Endothelial cell of umbilical vein (primary cell): ENCODE results near the gene PLLP. TPM values are rescaled to one million over a fixed set of nuclear protein-coding genes. Genes with fewer than 3 reads are reported as not detected.

Source experiments
- BruUV-seq: library from RNA; stranded (reverse); fragments of 400-500 nt; replicated peaks from 2 replicates; lab custom pipeline; 2021; lab: Mats Ljungman, UMichigan
- CTCF ChIA-PET: fragments of 300-600, 350-600 bp; sonication (Branson Sonifier 250); formaldehyde crosslinking; loops from one replicate; lab custom pipeline; 2021; ENCODE audit warnings: antibody characterized with exemption, inconsistent platforms; lab: Charles Lee
- POLR2A ChIA-PET: fragments of 300-600, 350-600 bp; sonication (Branson Sonifier 250); formaldehyde crosslinking; loops from one replicate; lab custom pipeline; 2021; ENCODE audit warnings: antibody characterized with exemption, inconsistent platforms; lab: Charles Lee
- DNase-seq: peaks from one replicate; pipeline ENCODE4 v3.0.0-alpha.2; 2011; ENCODE audit warnings: low read depth, low spot score
- FAIRE-seq: peaks from 2 replicates; lab custom pipeline; 2011; peaks lifted over from hg19 to GRCh38; lab: Jason Lieb, UNC
- H2AFZ ChIP-seq: 2 replicates; pipeline ENCODE4 v1.6.0; 2012; ENCODE audit warnings: low read depth, low read length, control low read depth, inconsistent platforms
- H3K27ac ChIP-seq: 2 replicates; pipeline ENCODE4 v1.5.1; 2011; ENCODE audit warnings: low read depth, mild to moderate bottlenecking, control low read depth, low read length, moderate library complexity; ENCODE audit not compliant: insufficient read depth
- H3K27me3 ChIP-seq, 2 experiments: 2 replicates each; pipeline versions ENCODE4 v1.6.0 to v1.6.1; 2011; ENCODE audit warnings: low read length in 2 of 2, mixed read lengths in 1 of 2; ENCODE audit not compliant: control insufficient read depth in 2 of 2, insufficient read depth in 2 of 2
- H3K36me3 ChIP-seq, 2 experiments: 2 replicates in 1 of 2; 3 replicates in 1 of 2; pipeline ENCODE4 v1.5.1; 2011; ENCODE audit warnings: low read length in 2 of 2, mild to moderate bottlenecking in 1 of 2, moderate library complexity in 1 of 2; ENCODE audit not compliant: control insufficient read depth in 2 of 2, insufficient read depth in 2 of 2; ENCODE audit errors: extremely low read depth in 1 of 2
- H3K4me1 ChIP-seq: 3 replicates; pipeline ENCODE4 v1.5.1; 2011; ENCODE audit warnings: mild to moderate bottlenecking, low read length; ENCODE audit not compliant: control insufficient read depth, insufficient read depth; ENCODE audit errors: extremely low read depth
- H3K4me2 ChIP-seq: 2 replicates; pipeline ENCODE4 v1.6.1; 2011; ENCODE audit warnings: low read length, control low read depth, mixed read lengths; ENCODE audit not compliant: insufficient read depth
- H3K4me3 ChIP-seq, 3 experiments: fragments of 200-600 bp in 1 of 3; sonication (generic), shearing (Covaris generic) in 1 of 3; replicated peaks in 1 of 3; 2 replicates each; pipeline ENCODE4 v1.5.1; 2011 to 2016; ENCODE audit warnings: control low read depth in 3 of 3, low read length in 3 of 3, mild to moderate bottlenecking in 2 of 3, inconsistent platforms in 1 of 3, low read depth in 1 of 3, moderate library complexity in 1 of 3; ENCODE audit not compliant: insufficient read depth in 1 of 3
- H3K79me2 ChIP-seq: 2 replicates; pipeline ENCODE4 v1.6.0; 2012; ENCODE audit warnings: low read length, inconsistent platforms; ENCODE audit not compliant: control insufficient read depth, insufficient read depth
- H3K9ac ChIP-seq: replicated peaks from 2 replicates; pipeline ENCODE3; 2011; ENCODE audit warnings: low read length, control low read depth; ENCODE audit not compliant: insufficient read depth; ENCODE audit errors: extremely low read depth
- H3K9me1 ChIP-seq: replicated peaks from 3 replicates; pipeline ENCODE4 v1.6.0; 2011; ENCODE audit warnings: mild to moderate bottlenecking, low read length; ENCODE audit not compliant: control insufficient read depth, insufficient read depth; ENCODE audit errors: extremely low read depth
- H3K9me3 ChIP-seq: replicated peaks from 2 replicates; pipeline ENCODE4 v1.5.1; 2012; ENCODE audit warnings: low read length, inconsistent platforms; ENCODE audit not compliant: control insufficient read depth, insufficient read depth
- H4K20me1 ChIP-seq: replicated peaks from 2 replicates; pipeline ENCODE3; 2011; ENCODE audit warnings: mild to moderate bottlenecking, low read length; ENCODE audit not compliant: control insufficient read depth, insufficient read depth; ENCODE audit errors: extremely low read depth
- CTCF ChIP-seq, 2 donors: IDR thresholded peaks; 1 replicate in 1 of 2; 2 replicates in 1 of 2; pipeline ENCODE4 v1.5.1; 2011; ENCODE audit warnings: low read length in 2 of 2, mild to moderate bottlenecking in 2 of 2, moderate library complexity in 2 of 2, control low read depth in 1 of 2, inconsistent platforms in 1 of 2, low read depth in 1 of 2; ENCODE audit not compliant: insufficient read depth in 1 of 2; ENCODE audit errors: extremely low read depth in 1 of 2
- EZH2 ChIP-seq: IDR thresholded peaks from 2 replicates; pipeline ENCODE4 v1.6.1; 2012; ENCODE audit warnings: borderline replicate concordance, low read depth, mild to moderate bottlenecking, moderate library complexity, low read length, inconsistent platforms; ENCODE audit not compliant: severe bottlenecking
- FOS ChIP-seq: IDR thresholded peaks from 2 replicates; pipeline ENCODE4 v1.6.1; 2011; ENCODE audit warnings: mild to moderate bottlenecking, low read length, moderate library complexity, borderline replicate concordance; ENCODE audit not compliant: insufficient read depth
- GATA2 ChIP-seq: IDR thresholded peaks from 2 replicates; pipeline ENCODE4 v1.7.0; 2011; ENCODE audit warnings: low read depth, mild to moderate bottlenecking, moderate library complexity, mixed read lengths, low read length; ENCODE audit not compliant: insufficient read length, insufficient read depth
- JUN ChIP-seq: IDR thresholded peaks from 2 replicates; pipeline ENCODE4 v1.6.1; 2011; ENCODE audit warnings: borderline replicate concordance, low read depth; ENCODE audit not compliant: insufficient read length, insufficient read depth
- MAX ChIP-seq: IDR thresholded peaks from 2 replicates; pipeline ENCODE4 v1.6.1; 2011; ENCODE audit not compliant: insufficient read depth, insufficient read length
- MYC ChIP-seq: IDR thresholded peaks from one replicate; pipeline ENCODE4 v1.6.1; 2011; ENCODE audit warnings: mild to moderate bottlenecking, low read depth, low read length
- POLR2A ChIP-seq: IDR thresholded peaks from 2 replicates; pipeline ENCODE4 v1.6.1; 2012; ENCODE audit warnings: low read depth, mild to moderate bottlenecking, control low read depth, low read length
- POLR2AphosphoS5 ChIP-seq: IDR thresholded peaks from 2 replicates; pipeline ENCODE4 v1.6.1; 2012; ENCODE audit warnings: low read depth, mild to moderate bottlenecking, control low read depth, low read length, moderate library complexity; ENCODE audit not compliant: insufficient read depth
- dilution Hi-C: fragments of 300-500 bp; cut with MboI; formaldehyde crosslinking; loops from one replicate; pipeline ENCODE4 v1.15.0; 2019; ENCODE audit warnings: low sequenced_read_pairs; ENCODE audit not compliant: extremely low pct_ligation_motif_present
- intact Hi-C: fragments of 100-400 bp; cut with micrococcal nuclease; formaldehyde crosslinking; loops from one replicate; pipeline ENCODE4 v1.10.0; 2022
- polyA plus RNA-seq, 4 experiments: library from polyadenylated mRNA; depleted of rRNA in 3 of 4; stranded (reverse) in 3 of 4; unstranded in 1 of 4; fragments of >200 nt; gene quantifications; 2 replicates each; pipeline versions ENCODE4 v1.2.1 to v1.2.3, GENCODE V29; 2011 to 2012; ENCODE audit warnings: missing spikeins in 1 of 4
- total RNA-seq: library from RNA; stranded (reverse); gene quantifications from 2 replicates; pipeline ENCODE4 v1.2.3, GENCODE V29; 2021

The PLLP gene
- total and polyA plus RNA-seq, 2 donors (not counting 3 experiments of a cell fraction or from before 2014, with no cell fraction given), result 4.4 to 14.4 TPM

- no TSS peak for BruUV-seq
- Histone ChIP-seq H3K4me1 (peaks cover 30% of the 10 kb centered on the region), H3K9ac (no peak overlapping the region), H3K4me2 (no peak overlapping the region), H3K9me1 (no peaks in the 10 kb centered on the region), H3K4me3 (no peak overlapping the region), H3K27ac (no peak overlapping the region), H3K36me3 (no peaks in the 10 kb centered on the region), H3K27me3 (no peaks in the 10 kb centered on the region), H3K9me3 (no peaks in the 10 kb centered on the region), H3K79me2 (no peaks in the 10 kb centered on the region), H4K20me1 (no peaks in the 10 kb centered on the region), H2AFZ (no peak overlapping the region)
- dilution Hi-C loops (no loop called here), intact Hi-C loops (no loop called here)
- DNase-seq (no peak), FAIRE-seq (no peak)
- CTCF ChIA-PET, result no interaction called here
- TF ChIP-seq MYC (no peak), JUN (no peak), EZH2 (no peak), POLR2A (no peak)
- POLR2A ChIA-PET, result no interaction called here
Observed at GRCh38 chr16:57264950-57265371, 19.5 kb downstream of the PLLP start.

- Histone ChIP-seq H3K9me3 (no peaks in the 10 kb centered on the region), H3K4me2 (no peak overlapping the region), H4K20me1 (no peaks in the 10 kb centered on the region), H3K9ac (no peak overlapping the region), H3K36me3 (no peaks in the 10 kb centered on the region), H3K79me2 (no peaks in the 10 kb centered on the region), H3K4me3 (no peak overlapping the region), H3K9me1 (no peaks in the 10 kb centered on the region), H3K4me1 (peaks cover 34% of the 10 kb centered on the region), H3K27ac (no peak overlapping the region), H2AFZ (no peak overlapping the region), H3K27me3 (no peaks in the 10 kb centered on the region)
- TF ChIP-seq JUN (no peak), MAX (no peak), EZH2 (no peak), GATA2 (no peak), CTCF (IDR thresholded peaks at IDR 0.05; ENCODE audit: extremely low read depth in 1 of 2, insufficient read depth in 1 of 2, low read depth in 1 of 2, low read length in 2 of 2) (no peak), MYC (no peak), POLR2AphosphoS5 (no peak), POLR2A (no peak), FOS (no peak)
- ChIA-PET CTCF (no interaction called here), POLR2A (no interaction called here)
- dilution Hi-C loops, result no loop called here
- no peak for FAIRE-seq
- intact Hi-C loops, result no loop called here
- BruUV-seq, result no TSS peak
- no peak for DNase-seq
Observed at GRCh38 chr16:57264381-57264780, 20.1 kb downstream of the PLLP start.
